Measurements from ENCODE around the gene SHISAL1.

The SHISAL1 gene

GRCh38 chr22:44219101-44219870, 93.5 kb downstream of the SHISAL1 start:
- TF ChIP-seq PATZ1 (CRISPR knock-in tag; IDR thresholded peaks at IDR 0.05; ENCODE audit: borderline replicate concordance) (no peak), ISL1 (CRISPR knock-in tag; IDR thresholded peaks at IDR 0.05) (no peak), ESRRG (CRISPR knock-in tag; IDR thresholded peaks at IDR 0.05) (no peak), ZFP3 (CRISPR knock-in tag; IDR thresholded peaks at IDR 0.05) (no peak), TCF4 (CRISPR knock-in tag; IDR thresholded peaks at IDR 0.05; ENCODE audit: borderline replicate concordance) (no peak), ZNF8 (CRISPR knock-in tag; IDR thresholded peaks at IDR 0.05) (no peak), TOX (CRISPR knock-in tag; IDR thresholded peaks at IDR 0.05; ENCODE audit: borderline replicate concordance) (no peak), BACH2 (CRISPR knock-in tag; IDR thresholded peaks at IDR 0.05; ENCODE audit: borderline replicate concordance) (no peak)
- TF ChIP-seq, protein P1, sequence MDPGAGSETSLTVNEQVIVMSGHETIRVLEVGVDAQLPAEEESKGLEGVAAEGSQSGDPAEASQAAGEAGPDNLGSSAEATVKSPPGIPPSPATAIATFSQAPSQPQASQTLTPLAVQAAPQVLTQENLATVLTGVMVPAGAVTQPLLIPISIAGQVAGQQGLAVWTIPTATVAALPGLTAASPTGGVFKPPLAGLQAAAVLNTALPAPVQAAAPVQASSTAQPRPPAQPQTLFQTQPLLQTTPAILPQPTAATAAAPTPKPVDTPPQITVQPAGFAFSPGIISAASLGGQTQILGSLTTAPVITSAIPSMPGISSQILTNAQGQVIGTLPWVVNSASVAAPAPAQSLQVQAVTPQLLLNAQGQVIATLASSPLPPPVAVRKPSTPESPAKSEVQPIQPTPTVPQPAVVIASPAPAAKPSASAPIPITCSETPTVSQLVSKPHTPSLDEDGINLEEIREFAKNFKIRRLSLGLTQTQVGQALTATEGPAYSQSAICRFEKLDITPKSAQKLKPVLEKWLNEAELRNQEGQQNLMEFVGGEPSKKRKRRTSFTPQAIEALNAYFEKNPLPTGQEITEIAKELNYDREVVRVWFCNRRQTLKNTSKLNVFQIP (CRISPR knock-in tag; IDR thresholded peaks at IDR 0.05; ENCODE audit: borderline replicate concordance, low read depth) = no peak
- ATAC-seq = no peak

- no peak for ATAC-seq
Measured at GRCh38 chr22:44218071-44218470, 94.7 kb downstream of the SHISAL1 start.

GRCh38 chr22:44217346-44217745, 95.4 kb downstream of the SHISAL1 start:
- no peak for ATAC-seq
- TF ChIP-seq CREB5 (CRISPR knock-in tag; IDR thresholded peaks at IDR 0.05; ENCODE audit: low read depth) (no peak), ZC3H10 (CRISPR knock-in tag; IDR thresholded peaks at IDR 0.05) (no peak), SNAI2 (CRISPR knock-in tag; IDR thresholded peaks at IDR 0.05) (no peak), ZNF70 (CRISPR knock-in tag; IDR thresholded peaks at IDR 0.05) (no peak), ZFP3 (CRISPR knock-in tag; IDR thresholded peaks at IDR 0.05) (no peak), BACH2 (CRISPR knock-in tag; IDR thresholded peaks at IDR 0.05; ENCODE audit: borderline replicate concordance) (no peak), ZNF565 (CRISPR knock-in tag; conservative IDR thresholded peaks at IDR 0.05; ENCODE audit: low read depth) (no peak), ESRRG (CRISPR knock-in tag; IDR thresholded peaks at IDR 0.05) (no peak)
- TF ChIP-seq, protein P1 (CRISPR knock-in tag; IDR thresholded peaks at IDR 0.05; ENCODE audit: borderline replicate concordance, low read depth) = no peak

More at GRCh38 chr22:44218071-44218470, 94.7 kb downstream of the SHISAL1 start:
- TF ChIP-seq ISL1 (CRISPR knock-in tag; IDR thresholded peaks at IDR 0.05) (no peak), BACH2 (CRISPR knock-in tag; IDR thresholded peaks at IDR 0.05; ENCODE audit: borderline replicate concordance) (no peak), ZC3H10 (CRISPR knock-in tag; IDR thresholded peaks at IDR 0.05) (no peak), GLIS3 (CRISPR knock-in tag; IDR thresholded peaks at IDR 0.05) (no peak), TCF4 (CRISPR knock-in tag; IDR thresholded peaks at IDR 0.05; ENCODE audit: borderline replicate concordance) (no peak), RARB (CRISPR knock-in tag; IDR thresholded peaks at IDR 0.05) (no peak), ESRRG (CRISPR knock-in tag; IDR thresholded peaks at IDR 0.05) (no peak), CSDC2 (CRISPR knock-in tag; IDR thresholded peaks at IDR 0.05) (no peak), CREB5 (CRISPR knock-in tag; IDR thresholded peaks at IDR 0.05; ENCODE audit: low read depth) (no peak)
- TF ChIP-seq, protein P2, sequence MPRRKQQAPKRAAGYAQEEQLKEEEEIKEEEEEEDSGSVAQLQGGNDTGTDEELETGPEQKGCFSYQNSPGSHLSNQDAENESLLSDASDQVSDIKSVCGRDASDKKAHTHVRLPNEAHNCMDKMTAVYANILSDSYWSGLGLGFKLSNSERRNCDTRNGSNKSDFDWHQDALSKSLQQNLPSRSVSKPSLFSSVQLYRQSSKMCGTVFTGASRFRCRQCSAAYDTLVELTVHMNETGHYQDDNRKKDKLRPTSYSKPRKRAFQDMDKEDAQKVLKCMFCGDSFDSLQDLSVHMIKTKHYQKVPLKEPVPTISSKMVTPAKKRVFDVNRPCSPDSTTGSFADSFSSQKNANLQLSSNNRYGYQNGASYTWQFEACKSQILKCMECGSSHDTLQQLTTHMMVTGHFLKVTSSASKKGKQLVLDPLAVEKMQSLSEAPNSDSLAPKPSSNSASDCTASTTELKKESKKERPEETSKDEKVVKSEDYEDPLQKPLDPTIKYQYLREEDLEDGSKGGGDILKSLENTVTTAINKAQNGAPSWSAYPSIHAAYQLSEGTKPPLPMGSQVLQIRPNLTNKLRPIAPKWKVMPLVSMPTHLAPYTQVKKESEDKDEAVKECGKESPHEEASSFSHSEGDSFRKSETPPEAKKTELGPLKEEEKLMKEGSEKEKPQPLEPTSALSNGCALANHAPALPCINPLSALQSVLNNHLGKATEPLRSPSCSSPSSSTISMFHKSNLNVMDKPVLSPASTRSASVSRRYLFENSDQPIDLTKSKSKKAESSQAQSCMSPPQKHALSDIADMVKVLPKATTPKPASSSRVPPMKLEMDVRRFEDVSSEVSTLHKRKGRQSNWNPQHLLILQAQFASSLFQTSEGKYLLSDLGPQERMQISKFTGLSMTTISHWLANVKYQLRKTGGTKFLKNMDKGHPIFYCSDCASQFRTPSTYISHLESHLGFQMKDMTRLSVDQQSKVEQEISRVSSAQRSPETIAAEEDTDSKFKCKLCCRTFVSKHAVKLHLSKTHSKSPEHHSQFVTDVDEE (CRISPR knock-in tag; IDR thresholded peaks at IDR 0.05) = no peak
